Activated T-helper 1 cell treated with Interleukin-2 at 50 U/mL for 16 hours (primary cell): ENCODE measurements around the gene APLP1.
"Not testable (repeated sequence)": the region's sequence is repeated elsewhere in the genome, so short reads cannot be mapped to it uniquely, and the experiment has no call there.

Experiments
- DNase-seq: peaks from one replicate; pipeline ENCODE4 v3.0.0-alpha.2; 2020; ENCODE audit warnings: low read depth

Gene APLP1

DNA sequence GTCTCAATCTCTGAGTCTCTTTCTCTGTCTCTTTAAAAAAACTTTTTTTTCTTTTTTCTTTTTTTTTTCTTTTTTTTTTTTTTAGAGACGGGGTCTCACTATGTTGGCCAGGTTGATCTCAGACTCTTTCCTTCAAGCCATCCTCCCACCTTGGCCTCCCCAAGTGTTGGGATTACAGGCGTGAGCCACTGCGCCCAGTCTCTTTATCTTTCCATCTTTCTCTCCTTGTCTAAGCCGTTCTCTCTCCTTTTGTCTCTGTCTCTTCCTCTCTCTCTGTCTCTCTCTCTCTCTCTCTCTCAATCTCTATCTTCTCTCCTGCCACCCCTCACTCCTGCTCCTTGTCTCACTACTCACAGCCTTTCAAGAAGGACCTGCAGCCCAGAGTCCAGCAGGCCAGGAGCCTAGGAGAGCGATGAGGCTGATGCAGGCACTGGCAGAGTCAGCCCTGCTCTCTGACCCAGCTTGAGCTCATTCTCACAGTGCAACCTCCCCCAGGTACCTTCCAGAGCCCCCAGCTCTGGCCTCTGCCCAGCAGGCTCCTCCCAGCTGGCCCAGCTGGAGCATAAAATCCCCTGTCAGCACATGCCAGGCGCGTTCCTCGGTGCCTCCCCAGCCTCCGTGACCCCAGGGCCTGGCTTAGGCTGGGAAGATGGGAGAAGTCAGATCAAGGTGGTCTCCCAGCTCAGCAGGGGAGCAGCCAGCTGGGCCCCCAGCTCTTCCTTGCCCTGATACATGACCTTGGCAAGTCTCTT lies 16.2 kb upstream of the APLP1 start, which contains the start of gene NPHS1:
Gene NPHS1, minus strand, starts transcription at position 476 of the 752 bp plus-strand sequence. CDS start 667 bp downstream, outside the sequence.
- DNase-seq = no peak

DNA sequence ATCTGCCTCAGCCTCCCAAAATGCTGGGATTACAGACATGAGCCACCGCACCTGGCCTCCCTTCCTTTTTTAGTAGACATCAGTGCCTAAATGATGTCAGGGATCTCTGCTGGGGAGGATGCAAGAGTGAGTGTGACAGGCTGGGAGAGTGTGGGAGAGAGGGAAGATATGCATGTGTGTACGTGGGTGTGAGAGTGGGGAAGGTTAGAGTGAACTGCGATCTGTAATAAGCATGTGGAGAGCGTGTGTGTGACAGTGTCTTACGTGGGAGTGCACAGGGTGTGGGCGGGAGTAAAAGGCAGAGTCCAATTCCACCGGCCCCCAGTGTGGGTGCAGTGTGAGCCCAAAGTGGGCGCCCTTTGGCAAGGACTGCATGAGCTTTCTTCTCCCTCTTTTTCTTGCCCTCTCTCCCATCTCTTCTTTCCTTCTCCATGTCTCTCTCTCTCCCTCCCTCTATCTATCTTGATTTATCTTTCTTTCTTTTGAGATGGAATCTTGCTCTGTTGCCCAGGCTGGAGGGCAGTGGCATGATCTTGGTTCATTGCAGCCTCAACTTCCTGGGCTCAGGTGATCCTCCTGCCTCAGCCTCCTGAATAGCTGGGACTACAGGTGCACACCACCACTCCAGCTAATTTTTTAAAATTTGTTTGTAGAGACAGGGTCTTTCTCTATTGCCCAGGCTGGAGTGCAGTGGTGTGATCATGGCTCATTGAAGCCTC lies 15.2 kb upstream of the APLP1 start:
- DNase-seq = no peak

GRCh38 chr19:35856546-35857149 lies 11.7 kb upstream of the APLP1 start, which contains the start of gene KIRREL2:
Gene KIRREL2 (plus strand): TSS chr19:35856911. CDS start chr19:35857120, 209 bp downstream.
- DNase-seq = no peak

GRCh38 chr19:35858311-35858710 lies 10.1 kb upstream of the APLP1 start:
- DNase-seq = no peak

DNA sequence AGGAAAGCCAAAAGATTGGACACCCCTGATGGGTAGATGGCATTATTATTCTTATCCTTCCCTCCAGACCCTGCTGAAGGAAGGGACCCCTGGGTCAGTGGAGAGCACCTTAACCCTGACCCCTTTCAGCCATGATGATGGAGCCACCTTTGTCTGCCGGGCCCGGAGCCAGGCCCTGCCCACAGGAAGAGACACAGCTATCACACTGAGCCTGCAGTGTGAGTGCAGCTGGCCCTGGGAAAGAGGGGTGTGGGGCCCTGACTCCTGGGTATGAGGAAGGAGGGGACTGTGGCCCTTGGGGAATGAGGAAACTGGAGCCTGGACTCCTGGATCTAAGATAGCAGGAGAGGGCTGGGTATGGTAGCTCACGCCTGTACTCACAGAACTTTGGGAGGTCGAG lies 9.0 kb upstream of the APLP1 start:
- no peak for DNase-seq

GRCh38 chr19:35860436-35860817 lies 7.9 kb upstream of the APLP1 start:
- no peak for DNase-seq

DNA sequence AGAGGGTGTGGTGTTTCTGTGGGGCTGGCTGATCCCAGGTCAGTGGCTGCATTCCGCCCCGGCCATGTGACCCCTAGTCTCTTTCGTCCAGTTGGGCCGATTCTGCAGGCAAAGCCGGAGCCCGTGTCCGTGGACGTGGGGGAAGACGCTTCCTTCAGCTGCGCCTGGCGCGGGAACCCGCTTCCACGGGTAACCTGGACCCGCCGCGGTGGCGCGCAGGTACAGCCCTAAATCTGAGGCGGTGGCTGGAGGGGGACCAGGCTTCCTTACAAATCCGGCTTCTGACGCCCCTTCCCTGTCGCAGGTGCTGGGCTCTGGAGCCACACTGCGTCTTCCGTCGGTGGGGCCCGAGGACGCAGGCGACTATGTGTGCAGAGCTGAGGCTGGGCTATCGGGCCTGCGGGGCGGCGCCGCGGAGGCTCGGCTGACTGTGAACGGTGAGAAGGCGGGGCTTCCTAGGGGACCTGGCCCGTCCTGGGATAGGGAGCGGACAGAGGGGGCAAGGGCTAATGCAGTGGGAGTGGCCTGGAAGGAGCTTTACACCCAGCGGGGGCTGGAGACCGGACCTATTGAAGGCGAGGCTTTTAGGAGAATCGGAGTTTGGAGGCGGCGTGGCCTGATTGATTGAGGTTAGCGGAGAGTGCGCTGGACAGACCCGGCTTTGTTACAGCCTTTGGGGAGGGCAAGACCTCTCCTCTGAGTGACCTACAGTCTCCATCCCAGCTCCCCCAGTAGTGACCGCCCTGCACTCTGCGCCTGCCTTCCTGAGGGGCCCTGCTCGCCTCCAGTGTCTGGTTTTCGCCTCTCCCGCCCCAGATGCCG lies 7.3 kb upstream of the APLP1 start:
- DNase-seq = no peak

GRCh38 chr19:35861640-35862160 lies 6.7 kb upstream of the APLP1 start:
- no peak for DNase-seq

DNA sequence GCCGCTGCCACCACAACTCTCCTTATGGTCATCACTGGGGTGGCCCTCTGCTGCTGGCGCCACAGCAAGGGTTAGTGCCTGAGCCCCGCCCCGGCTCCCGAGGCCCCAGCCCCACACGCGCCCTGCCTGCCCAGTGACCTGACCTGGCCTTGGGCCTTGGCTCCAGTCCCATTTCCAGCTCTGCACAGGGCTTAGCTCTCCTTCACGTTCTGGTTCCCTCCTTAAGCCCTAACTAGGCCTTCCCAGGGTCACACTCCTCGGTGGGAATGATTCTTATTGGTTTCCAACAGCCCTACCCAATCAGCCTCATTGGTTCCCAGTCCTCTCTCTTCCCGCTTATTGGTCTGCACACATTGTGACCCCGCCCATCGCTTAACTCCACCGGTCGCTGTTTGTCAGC lies 5.8 kb upstream of the APLP1 start:
- no peak for DNase-seq

DNA sequence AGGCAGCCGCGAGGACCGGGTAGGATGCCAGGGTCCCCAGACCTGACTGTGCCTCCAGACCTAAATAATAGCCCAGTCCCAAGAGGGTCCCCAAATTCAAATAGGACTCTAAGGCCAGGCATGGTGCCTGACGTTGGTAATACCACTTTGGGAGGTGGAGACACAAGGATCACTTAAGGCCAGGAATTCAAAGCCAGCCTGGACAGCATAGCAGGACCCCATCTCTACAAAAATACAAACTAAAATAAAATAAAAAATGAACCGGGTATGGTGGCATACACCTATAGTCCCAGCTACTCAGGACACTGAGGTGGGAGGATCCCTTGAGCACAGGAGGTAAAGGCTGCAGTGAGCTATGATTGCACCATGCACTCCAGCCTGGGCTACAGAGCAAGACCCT lies 5.4 kb upstream of the APLP1 start:
- no peak for DNase-seq

DNA sequence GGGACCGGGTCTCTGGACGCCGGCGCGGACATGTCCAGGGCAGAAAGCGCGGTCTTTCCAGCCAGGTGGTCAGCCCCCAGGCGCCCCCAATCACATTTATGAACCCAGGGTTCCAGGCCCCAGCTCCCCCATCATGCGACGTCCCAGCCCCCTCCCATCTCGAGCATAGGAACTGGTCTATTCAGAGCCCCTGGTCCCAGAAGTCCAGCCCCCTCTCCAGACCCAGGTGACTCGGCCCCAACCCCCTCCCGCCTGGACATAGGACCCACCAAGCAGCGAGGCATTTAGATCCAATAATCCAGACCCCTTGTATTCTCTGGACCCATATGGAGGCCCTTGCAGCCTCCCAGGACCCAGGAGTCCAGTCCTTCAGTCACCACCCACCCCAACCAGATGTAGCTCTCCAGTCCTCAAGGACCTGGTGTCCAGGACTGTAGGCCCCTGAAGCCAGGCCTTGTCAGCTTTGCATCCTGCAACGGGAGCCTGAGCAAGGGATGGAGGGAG lies 501 bp downstream of the APLP1 start:
- DNase-seq = no peak

DNA sequence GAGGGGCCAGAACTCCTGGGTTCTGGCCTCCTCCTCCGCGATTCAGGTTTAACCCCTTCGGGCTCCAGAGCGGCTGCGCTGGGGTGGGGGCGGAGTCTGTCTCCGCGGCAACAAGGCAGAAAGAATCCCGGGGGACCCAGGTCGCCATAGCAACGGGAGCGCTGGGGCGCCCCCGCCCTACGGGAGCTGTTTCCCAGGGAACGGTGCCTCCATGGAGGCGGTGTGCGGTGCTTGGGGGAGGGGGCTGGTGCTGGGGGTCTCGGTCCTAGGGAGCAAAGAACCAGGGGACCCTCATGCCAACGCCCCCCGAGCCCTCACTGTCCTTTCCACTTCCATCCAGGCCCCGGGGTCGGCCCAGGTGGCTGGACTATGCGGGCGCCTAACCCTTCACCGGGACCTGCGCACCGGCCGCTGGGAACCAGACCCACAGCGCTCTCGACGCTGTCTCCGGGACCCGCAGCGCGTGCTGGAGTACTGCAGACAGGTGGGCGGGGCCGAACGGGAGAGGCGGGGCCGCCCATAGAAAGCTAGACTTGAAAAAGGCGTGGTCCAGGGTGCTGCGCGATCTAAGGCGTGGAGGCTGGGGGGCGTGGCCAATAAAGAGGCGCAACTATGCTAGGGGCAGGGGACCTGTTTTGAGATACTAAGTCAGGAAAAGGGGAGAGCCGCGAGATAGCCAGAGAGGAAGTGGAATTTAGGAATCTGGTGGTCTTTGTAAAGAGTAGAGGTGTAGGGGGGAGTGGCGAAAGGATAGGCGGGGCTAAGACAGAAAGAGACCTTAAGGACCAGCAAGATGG lies 1.2 kb downstream of the APLP1 start:
- peak; percentile 54 for DNase-seq

- DNase-seq = not testable (repeated sequence)
Measured at GRCh38 chr19:35870124-35870736, 1.9 kb downstream of the APLP1 start.

DNA sequence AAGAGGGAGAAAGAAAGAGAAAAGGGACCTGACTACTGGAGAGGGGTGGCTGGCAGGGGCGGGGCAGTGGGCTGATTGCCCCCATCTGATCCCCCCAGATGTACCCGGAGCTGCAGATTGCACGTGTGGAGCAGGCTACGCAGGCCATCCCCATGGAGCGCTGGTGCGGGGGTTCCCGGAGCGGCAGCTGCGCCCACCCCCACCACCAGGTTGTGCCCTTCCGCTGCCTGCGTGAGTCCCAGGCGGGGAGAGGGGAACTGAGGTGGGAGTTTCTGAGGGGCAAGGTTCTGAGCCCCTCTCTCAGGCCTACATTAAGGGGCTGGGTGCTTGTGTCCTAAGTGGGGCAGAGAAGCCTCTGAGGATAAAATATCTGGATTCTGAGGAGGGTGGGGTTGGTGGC lies 2.4 kb downstream of the APLP1 start:
- DNase-seq = no peak

GRCh38 chr19:35871611-35872010 lies 3.2 kb downstream of the APLP1 start:
- no peak for DNase-seq

- no peak for DNase-seq
Measured at GRCh38 chr19:35872180-35872579, 3.8 kb downstream of the APLP1 start.

DNA sequence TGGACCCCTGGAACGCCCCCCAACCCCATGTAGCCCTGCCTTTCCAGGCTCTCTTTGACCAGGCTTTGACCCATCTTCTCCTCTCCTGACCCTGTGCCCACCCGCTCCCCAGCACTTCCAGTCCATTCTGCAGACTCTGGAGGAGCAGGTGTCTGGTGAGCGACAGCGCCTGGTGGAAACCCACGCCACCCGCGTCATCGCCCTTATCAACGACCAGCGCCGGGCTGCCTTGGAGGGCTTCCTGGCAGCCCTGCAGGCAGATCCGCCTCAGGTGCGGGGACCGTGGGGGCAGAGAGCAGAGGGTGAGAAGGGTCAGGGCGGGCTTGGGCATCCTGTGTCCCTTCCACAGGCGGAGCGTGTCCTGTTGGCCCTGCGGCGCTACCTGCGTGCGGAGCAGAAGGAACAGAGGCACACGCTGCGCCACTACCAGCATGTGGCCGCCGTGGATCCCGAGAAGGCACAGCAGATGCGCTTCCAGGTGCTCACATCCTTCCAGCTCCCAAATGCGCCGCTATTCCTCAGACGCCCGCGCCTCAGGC lies 6.1 kb downstream of the APLP1 start:
- no peak for DNase-seq

- DNase-seq = no peak
Measured at GRCh38 chr19:35879068-35879467, 10.7 kb downstream of the APLP1 start.

DNA sequence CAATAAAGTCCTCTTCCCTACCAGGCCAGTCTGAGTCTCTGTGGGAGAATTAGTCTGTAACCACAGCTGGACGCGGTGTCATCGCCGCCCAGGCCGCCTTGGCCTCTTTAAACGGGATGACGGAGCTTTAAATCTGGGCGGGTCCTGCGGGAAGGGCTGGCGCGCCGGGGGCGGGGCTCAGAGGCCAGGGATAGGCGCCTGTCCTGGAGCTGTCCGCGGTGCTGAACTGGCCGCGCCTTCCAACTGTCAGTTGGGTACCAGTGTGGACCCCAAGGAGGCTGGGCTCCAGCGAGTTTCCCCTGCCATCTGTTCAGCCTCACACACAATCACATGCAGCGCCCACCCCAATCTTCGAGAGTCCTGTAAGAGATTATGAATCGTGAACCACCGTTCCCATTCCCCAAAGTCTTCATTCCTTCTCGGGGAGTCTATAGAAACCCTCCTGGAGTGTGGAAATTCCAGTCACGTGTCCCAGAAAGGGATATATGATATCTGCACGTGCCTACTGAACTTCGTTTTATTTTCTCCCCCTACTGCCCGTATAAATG lies 11.5 kb downstream of the APLP1 start:
- DNase-seq = peak; percentile 52
